Thoracic aorta (tissue), 2 donors: ENCODE data around the gene GPATCH4. TPM values are rescaled to one million over a fixed set of nuclear protein-coding genes. Genes with fewer than 3 reads are reported as not detected.

Experiments used
- ATAC-seq: fragments of 150-250 bp; one replicate; pipeline ENCODE4 v1.8.0; 2017; ENCODE audit warnings: low read depth; ENCODE audit not compliant: insufficient number of reproducible peaks, low FRiP score
- DNase-seq: peaks from one replicate; pipeline ENCODE4 v3.0.0-alpha.2; 2020; ENCODE audit warnings: low spot score
- H3K27ac ChIP-seq, 2 donors: fragments of 200-600 bp; sonication (generic); 1 replicate in 1 of 2; 2 replicates in 1 of 2; pipeline ENCODE4 v1.5.1; 2016; ENCODE audit warnings: mild to moderate bottlenecking in 2 of 2, moderate library complexity in 2 of 2
- H3K27me3 ChIP-seq: fragments of 200-600 bp; sonication (generic); replicated peaks from 2 replicates; pipeline ENCODE4 v1.6.0; 2016; ENCODE audit warnings: mild to moderate bottlenecking; ENCODE audit not compliant: insufficient read depth
- H3K36me3 ChIP-seq: fragments of 200-600 bp; sonication (generic); one replicate; pipeline ENCODE4 v1.5.1; 2016
- H3K4me1 ChIP-seq, 2 donors: fragments of 200-600 bp; sonication (generic); 1 replicate in 1 of 2; 2 replicates in 1 of 2; pipeline versions ENCODE4 v1.5.1 to v1.6.0; 2016; ENCODE audit warnings: low read depth in 2 of 2, mild to moderate bottlenecking in 1 of 2; ENCODE audit not compliant: control insufficient read depth in 1 of 2
- H3K4me3 ChIP-seq: fragments of 200-600 bp; sonication (generic); 2 replicates; pipeline ENCODE4 v1.5.1; 2016; ENCODE audit warnings: mild to moderate bottlenecking
- H3K9me3 ChIP-seq: fragments of 200-600 bp; sonication (generic); 2 replicates; pipeline ENCODE4 v1.5.1; 2016
- CTCF ChIP-seq: fragments of 200-600 bp; sonication (generic); IDR thresholded peaks from one replicate; pipeline ENCODE4 v1.5.1; 2019; ENCODE audit warnings: antibody characterized with exemption
- total RNA-seq, 2 donors: library from RNA; depleted of rRNA; stranded (reverse); fragments of >200 nt; gene quantifications; one replicate each; pipeline versions ENCODE4 v1.1.0 to v1.2.3, GENCODE V29; 2016

GPATCH4 gene
- total RNA-seq, 2 donors from 2014 or later: 8.1 to 69.3 TPM

DNA sequence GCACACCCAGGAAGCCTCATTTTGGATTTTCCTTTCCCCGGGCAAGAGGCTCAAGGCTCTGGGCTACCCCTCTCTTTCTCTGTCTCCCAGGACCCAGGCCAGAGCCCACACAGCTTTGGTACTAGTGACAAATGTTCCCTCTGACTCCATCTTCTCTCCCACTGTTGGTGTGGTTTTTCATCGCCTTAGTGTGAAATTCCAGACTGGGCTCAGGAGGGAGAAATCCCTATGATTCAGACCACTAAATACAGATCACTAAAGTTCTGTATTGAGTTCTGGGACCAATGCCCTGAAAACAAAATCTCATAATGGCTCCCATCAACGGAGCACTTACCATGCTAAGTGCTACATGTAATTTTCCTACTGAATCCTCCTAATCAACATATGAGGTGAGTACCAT is 55.0 kb downstream of the GPATCH4 start:
- no peaks in the 10 kb centered on the region for H3K9me3 ChIP-seq

GRCh38 chr1:156544592-156545102 is 56.6 kb downstream of the GPATCH4 start:
- DNase-seq: no peak
- no peaks in the 10 kb centered on the region for H3K9me3 ChIP-seq
- H3K27me3 ChIP-seq: no peaks in the 10 kb centered on the region
- H3K4me3 ChIP-seq: no peak overlapping the region
- H3K36me3 ChIP-seq: no peaks in the 10 kb centered on the region
- no peak for ATAC-seq
- H3K27ac ChIP-seq: no peak overlapping the region
- no peak for TF ChIP-seq CTCF
- no peaks in the 10 kb centered on the region for H3K4me1 ChIP-seq

More for the DNA sequence above, 55.0 kb downstream of the GPATCH4 start:
- Histone ChIP-seq H3K36me3 (no peaks in the 10 kb centered on the region), H3K27me3 (no peaks in the 10 kb centered on the region), H3K4me1 (no peaks in the 10 kb centered on the region), H3K4me3 (no peak overlapping the region), H3K27ac (no peak overlapping the region)
- DNase-seq: no peak
- no peak for ATAC-seq
- no peak for TF ChIP-seq CTCF

Other genes starting within 250 kb of the GPATCH4 start
- gene RHBG, start 232.3 kb downstream of the GPATCH4 start, total RNA-seq: not detected
- gene MEF2D, start 100.7 kb downstream of the GPATCH4 start, total RNA-seq: 100 to 1,000 TPM in 1 of 2 donors, 10 to 100 TPM in 1; 76.1 to 101 TPM
- 1 to 10 TPM; 2.2 to 3.5 TPM for gene IQGAP3, start 28.9 kb downstream of the GPATCH4 start, total RNA-seq
- gene TTC24, start 21.8 kb downstream of the GPATCH4 start, total RNA-seq: not detected
- 10 to 100 TPM; 38.3 to 66.5 TPM for gene NAXE, start 9.7 kb downstream of the GPATCH4 start, total RNA-seq
- gene HAPLN2, start 17.9 kb upstream of the GPATCH4 start, total RNA-seq: 1 to 10 TPM in 1 of 2 donors, not detected in 1; 1.2 TPM
- under 1 TPM; 0.54 to 0.99 TPM for gene BCAN, start 40.6 kb upstream of the GPATCH4 start, total RNA-seq
- 10 to 100 TPM; 30.6 to 30.9 TPM for gene NES, start 75.9 kb upstream of the GPATCH4 start, total RNA-seq
- 1 to 10 TPM; 1.3 to 7.0 TPM for gene CRABP2, start 104.1 kb upstream of the GPATCH4 start, total RNA-seq
- gene METTL25B, start 127.0 kb upstream of the GPATCH4 start, total RNA-seq: 10 to 100 TPM; 15.2 to 17.9 TPM
- gene ISG20L2, start 127.3 kb upstream of the GPATCH4 start, total RNA-seq: 10 to 100 TPM; 15.0 to 19.8 TPM
- 10 to 100 TPM; 22.6 to 35.6 TPM for gene MRPL24, start 139.6 kb upstream of the GPATCH4 start, total RNA-seq
- gene HDGF, start 150.2 kb upstream of the GPATCH4 start, total RNA-seq: 100 to 1,000 TPM in 1 of 2 donors, 10 to 100 TPM in 1; 93.5 to 118 TPM
- gene PRCC, start 166.1 kb upstream of the GPATCH4 start, total RNA-seq: 10 to 100 TPM; 22.9 to 34.5 TPM
- 1 to 10 TPM in 1 of 2 donors, under 1 TPM in 1; 0.81 to 1.1 TPM for gene SH2D2A, start 215.4 kb upstream of the GPATCH4 start, total RNA-seq